T47D (cell line): Measurements from ENCODE around the gene BRD3.

Experiments used
- DNase-seq, 2 experiments: peaks; one replicate each; pipeline versions ENCODE4 v3.0.0 to v3.0.0-alpha.2; 2011 to 2012; ENCODE audit warnings: low read depth in 1 of 2, low spot score in 1 of 2
- JUND ChIP-seq: IDR thresholded peaks from 2 replicates; pipeline ENCODE4 v1.6.1; 2012; ENCODE audit warnings: low read depth
- in situ Hi-C: cut with HindIII; loops from 2 replicates; pipeline ENCODE4 v1.10.0; 2016; ENCODE audit warnings: low sequenced_read_pairs, low pct_unique_long_range_greater_than_20kb

Gene BRD3

DNA sequence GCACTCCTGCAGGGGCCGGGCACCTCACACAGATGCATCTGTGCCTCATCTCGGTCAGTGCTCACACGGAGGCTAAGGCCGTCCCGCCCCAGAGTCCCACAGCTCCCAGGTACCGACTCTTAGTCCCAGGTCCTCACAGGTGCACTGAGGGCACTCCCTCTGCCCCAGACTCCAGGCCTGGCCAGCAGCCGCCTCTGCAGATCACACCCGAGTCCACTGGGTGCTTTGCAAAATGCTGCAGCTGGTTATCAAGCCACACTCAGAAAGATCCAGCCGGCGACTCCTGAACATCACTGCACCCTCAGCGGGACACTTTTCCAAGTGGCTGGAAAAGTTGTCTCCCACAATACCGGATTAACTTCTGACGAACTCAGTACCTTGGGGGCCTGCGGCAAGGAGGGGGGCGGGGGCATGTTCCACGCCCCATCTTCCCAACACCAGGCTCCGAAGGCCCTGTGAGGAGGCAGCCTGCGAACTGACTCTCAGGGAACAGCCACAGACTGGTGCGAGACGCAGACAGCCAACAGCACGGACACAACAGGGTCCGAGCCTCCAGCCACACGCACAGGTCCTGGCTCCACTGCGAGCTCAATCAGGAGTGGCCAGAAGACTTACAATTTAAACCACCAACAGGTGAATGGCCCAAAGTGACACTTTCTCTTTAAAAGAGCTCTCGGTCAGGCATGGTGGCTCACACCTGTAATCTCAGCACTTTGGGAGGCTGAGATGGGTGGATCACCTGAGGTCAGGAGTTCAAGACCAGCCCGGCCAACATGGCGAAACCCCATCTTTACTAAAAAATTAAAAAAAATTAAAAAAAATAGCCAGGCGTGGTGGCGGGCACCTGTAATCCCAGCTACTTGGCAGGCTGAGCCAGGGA is 4.0 kb downstream of the BRD3 start:
- no peak for DNase-seq
- in situ Hi-C loops, result no loop called here
- TF ChIP-seq JUND, result no peak

DNA sequence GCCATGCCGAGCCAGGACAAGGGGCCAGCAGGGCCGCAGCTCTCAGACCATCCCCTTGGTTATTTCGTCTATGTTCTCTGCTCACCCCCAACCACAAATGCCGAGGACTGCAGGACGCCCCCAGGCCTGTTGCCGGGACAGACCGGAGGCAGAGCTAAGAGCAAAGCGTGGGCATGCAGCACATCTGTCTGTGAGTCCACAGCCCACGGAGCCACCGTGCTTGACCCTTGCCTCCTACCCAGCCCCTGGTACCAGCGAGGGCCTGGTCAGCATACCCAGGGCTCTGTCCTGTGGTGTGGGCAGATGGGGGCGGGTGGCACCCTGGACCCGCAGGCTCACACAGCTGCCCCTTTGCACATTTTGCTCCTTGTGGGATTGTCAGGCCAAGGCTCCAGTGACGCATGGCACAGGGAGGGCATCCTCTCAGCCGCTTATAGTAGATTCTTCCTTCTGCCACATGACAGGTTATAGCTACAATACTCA is 4.7 kb downstream of the BRD3 start:
- DNase-seq, result no peak
- in situ Hi-C loops, result no loop called here
- no peak for TF ChIP-seq JUND

DNA sequence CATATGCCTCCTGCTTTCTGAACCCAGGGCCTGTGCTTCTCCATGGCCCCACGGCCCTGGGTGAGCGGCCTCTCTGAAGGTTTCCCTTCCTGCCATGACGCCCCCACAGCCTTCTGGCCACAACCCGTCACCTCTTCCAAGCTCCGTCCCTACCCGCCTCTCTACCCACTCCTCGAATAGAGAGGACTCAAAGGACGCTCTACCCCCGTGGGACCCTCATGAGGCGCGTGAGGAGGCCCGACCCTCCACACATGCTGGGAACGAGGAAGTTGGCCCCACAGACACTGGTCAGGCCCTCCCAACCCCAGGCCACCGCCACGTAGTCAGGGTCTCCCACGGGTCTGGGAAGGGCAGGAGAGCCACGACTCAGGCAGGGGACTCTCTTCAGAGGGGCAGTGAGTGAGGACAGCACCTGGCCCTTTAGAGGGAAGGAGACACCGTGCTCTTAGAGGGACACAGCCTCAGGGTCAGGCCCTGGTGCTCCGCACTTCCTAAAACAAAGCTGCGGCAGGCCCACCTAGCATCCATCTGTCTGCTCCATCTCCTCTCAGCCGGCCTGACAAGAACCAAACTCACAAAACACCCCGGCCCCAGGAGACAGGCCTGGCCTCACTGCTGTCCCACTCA is 5.3 kb downstream of the BRD3 start:
- no peak for TF ChIP-seq JUND
- DNase-seq, result no peak
- in situ Hi-C loops, result no loop called here

DNA sequence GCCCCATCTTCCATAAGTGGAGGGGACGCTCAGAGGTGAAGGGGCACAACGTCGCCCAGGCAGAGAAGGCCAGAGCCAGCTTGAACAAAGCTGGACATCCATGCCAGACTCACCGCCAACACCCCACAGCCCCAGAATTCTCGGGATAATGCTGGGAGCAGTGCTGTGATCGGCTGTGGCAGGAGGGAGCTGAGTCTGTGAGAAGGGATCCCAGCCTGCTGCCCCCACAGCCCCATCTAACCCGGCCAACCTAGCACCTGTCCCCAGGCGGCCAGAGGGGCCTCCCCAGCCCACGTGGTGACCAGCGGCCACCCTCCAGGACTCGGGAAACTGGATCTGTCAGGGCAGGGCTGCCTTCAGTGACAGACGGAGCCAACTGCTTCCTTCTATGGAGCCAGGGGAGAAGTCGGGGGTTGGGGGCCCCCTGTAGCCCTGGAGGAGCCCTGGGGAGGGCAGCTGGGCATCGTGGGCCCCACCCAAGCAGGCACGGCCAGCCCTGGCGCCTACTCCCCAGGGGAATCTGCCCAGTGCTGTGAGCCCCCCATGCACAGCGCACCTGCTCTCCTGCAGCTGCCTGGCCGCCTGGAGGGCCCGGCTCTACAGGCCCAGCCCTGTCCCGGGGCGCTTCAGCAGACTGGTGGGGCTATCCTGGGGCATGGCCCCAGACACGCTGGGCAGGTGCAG is 6.0 kb downstream of the BRD3 start:
- no peak for TF ChIP-seq JUND
- no peak for DNase-seq
- in situ Hi-C loops, result no loop called here

DNA sequence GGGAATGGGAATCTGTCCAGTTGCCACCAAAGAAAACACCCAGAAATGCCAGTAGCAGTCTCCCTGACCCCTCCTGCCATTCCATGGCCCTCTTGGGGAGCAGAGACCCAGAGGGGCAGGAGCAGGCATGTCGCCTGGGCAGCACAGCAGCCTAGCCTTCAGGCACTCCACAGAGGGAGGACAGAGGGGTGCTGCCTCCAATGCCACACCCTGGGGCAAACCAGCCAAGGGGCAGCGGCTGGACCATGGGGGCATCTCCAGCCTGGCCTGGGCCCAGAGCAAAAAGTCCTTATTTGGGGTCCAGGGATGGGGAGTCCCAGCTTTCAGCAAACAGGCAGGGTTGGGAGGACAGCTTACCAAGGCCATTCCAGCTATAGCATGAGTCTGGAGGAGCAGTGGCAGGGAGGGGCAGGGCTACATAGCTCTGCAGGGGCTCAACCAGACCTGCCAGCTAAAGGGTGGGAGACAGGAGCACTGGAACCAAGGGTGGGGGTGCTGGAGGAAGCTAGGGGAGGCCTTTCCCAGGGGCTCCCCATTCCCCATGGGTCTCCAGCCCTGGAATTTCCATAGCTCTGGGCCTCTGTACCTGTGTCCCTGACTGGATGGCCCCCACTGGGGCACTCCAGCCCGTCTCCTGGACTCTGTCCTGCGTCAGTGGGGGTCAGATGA is 6.7 kb downstream of the BRD3 start:
- no peak for DNase-seq
- TF ChIP-seq JUND, result no peak
- in situ Hi-C loops, result no loop called here

DNA sequence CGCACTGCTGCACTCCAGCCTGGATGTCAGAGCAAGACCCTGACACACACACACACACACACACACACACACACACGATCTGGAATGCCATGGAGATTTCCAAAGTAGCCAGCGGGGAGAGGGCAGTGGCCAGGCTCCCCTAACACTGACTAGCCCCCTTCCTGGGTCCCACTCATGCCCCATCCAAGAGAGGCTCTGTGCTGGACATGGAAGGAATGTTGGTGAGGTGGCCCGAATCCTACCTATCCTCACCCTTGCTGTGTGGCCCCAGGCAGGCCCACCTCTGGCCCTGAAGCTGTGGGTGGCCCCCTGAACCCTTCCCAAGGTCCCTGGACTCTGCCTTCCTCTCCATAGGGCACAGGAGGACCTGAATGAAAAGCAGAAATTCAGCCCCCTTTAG is 7.3 kb downstream of the BRD3 start:
- TF ChIP-seq JUND, result no peak
- no peak for DNase-seq
- in situ Hi-C loops, result no loop called here

DNA sequence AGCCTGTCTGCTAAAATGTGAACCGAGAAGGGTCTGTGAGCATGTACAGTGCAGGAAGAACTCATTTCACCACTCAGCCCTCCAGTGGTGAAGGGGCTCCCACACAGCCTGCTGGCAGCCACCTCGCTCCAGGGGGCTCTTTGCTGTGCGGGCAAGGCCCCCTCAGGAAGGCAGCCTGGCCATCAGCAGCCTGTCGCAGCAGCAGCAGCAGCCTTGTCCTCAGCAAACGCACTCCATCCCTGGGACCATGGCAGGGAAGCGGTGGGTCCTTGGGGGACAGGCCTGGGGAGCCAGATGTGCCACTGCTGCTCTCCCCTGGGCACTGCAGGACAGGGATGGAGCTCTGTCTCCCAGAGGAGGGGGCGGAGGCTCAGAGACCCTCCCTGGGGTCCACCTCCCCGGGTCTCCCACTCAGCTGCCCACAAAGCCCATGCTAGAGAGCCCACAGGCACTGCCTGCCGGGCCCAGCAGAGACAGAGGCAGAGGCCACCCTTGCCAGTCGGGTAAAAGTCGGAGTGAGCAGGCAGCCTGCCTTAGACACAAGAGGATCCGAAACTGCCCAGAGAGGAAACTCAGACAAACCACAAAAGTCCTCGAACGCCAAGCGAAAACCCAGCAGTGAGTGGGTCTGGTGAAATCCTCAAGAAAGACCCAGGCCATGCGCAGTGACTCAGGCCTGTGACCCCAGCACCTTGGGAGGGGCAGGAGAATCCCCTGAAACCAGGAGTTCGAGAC is 8.0 kb downstream of the BRD3 start:
- no peak for DNase-seq
- in situ Hi-C loops, result no loop called here

DNA sequence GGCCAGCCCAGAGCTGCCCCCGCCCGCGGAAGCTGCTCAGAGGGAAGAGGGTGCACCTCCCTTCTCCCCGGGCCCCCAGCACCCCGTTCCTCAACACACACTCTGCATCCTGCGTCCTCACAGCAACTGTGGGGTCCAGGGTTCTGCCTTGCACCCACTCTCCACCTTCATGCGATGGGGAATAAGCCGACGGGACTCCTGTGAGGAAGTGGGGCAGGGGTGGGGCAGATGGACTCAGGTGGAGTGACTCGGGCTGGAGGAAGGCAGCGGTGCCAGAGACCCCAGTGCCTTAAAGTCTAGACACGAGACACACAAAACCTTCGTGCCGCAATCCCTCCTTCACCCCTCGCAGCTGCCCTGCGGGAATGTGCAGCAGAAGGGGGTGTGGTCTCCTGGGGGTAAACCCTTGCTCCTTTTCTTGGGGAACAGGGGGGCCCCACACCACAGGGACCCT is 8.6 kb downstream of the BRD3 start:
- in situ Hi-C loops, result no loop called here
- no peak for DNase-seq
- TF ChIP-seq JUND, result no peak

More for the DNA sequence above, 8.0 kb downstream of the BRD3 start:
- no peak for TF ChIP-seq JUND

DNA sequence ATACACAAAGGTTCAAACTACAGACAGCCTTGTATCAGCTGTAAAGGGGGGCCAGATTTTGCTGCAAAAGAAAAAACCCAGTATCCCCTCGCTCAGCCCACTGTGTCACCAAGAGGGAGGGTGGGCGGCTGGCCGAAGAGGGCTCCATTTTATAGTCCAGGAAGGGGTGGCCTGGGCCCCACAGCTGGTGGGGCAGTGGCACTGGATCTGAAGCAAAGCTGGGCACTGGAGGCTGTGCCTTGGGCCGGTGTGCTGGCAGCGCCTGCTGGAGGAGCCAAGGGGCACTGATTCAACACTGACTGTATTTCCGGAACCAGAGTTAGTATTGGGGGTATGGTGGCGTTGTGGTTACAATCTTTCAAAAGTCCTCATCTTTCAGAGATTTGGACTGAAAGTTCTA is 9.1 kb downstream of the BRD3 start:
- TF ChIP-seq JUND, result no peak
- in situ Hi-C loops, result no loop called here
- DNase-seq, result no peak

DNA sequence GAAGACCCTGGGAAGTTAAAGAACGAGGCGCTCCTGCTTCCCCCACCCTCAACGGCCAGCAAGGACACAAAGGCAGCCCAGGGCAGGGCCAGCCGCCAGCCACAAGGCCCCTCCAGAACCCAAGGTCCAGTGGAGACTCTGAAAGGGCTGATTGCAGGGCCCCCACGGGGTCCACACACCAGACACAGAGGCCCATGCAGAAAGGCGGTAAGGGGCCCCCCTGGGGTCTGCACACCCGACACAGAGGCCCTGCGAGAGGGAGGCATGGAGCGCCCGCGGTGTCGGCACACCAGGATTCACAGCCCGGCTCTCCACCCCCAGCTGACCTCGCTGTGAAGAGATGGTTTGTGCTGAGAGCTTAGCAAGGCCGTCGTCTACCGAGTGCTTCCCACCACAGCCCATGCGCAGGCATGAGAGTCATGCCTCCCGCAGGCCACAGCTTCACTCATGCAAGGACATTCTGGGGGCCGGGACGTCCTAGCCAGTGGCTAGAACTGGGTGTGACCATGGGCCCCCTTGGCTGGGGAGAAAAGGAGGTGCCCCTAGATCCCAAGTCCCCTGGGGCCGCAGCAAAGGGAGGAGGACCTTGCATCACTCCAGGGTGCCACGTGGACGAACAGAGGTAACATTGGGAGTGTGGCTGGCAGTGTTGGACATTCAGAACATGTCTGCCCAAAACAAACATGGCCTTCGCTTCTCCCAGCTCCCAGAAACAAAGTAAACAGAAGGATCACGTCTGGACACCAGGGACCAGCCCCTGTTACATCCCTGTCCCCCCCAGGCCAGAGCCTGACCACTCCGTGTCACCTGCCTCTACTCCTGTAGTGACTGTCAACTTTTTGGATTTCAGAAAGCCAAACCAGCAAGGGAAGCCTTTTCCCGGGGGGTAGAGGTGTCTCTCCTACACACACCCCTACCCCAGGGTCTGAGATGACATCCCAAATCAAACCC is 9.8 kb downstream of the BRD3 start:
- TF ChIP-seq JUND, result no peak
- in situ Hi-C loops, result no loop called here
- DNase-seq, result no peak

DNA sequence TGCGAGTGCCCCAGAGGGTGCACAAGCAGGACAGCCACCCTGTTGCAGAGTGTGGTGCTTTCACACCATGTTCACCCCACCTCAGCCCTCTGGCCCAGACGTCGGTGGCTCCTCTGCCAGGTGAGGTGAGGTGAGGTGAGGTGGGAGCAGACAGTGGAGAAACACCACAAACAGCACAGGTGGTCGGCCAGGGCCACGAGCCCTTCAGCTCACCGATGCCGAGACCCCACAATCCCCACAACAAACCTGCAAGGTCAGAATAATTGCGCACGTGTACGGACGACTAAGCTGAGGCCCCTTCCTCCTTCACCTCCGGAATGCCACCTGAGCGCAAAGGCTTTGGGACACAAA is 10.5 kb downstream of the BRD3 start:
- no peak for DNase-seq
- in situ Hi-C loops, result no loop called here
- no peak for TF ChIP-seq JUND
